ENCODE data around the gene LGSN.
"Not testable (repeated sequence)": the region's sequence is repeated elsewhere in the genome, so short reads cannot be mapped to it uniquely, and the experiment has no call there.

LGSN gene

GRCh38 chr6:63303476-63303875, 16.3 kb downstream of the LGSN start:
- DNase-seq, result no peak

GRCh38 chr6:63299667-63300066, 20.1 kb downstream of the LGSN start:
- DNase-seq, result no peak

DNA sequence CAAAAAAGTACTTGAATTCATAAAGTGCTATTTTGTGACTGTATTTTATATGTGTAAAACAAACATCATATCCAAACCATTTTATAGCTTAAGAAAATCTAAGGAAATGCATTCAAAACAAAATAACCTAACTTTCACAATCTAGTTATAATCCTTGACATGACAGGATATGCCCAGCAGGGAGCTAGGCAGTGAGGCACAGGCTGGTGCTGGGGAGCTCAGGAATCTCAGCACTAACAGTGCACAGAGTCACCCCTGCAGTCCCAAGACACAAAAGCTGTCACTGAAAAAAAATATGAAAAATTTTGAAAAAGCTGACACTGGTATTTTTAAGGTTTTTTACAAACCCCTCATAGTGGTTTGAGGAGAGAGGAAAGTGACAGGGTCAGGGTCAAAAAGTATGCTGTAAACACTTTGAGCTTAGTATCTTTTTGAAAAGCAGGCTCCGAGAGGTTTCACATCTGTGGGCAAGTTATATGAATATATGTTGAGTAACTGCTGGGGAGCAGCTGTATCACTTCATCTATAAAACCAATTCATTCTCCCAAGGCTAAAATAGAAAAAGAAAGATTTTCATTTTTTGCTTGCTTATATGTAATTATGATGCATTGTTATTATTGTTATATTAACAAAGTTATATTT, 24.1 kb downstream of the LGSN start:
- no peak for DNase-seq

DNA sequence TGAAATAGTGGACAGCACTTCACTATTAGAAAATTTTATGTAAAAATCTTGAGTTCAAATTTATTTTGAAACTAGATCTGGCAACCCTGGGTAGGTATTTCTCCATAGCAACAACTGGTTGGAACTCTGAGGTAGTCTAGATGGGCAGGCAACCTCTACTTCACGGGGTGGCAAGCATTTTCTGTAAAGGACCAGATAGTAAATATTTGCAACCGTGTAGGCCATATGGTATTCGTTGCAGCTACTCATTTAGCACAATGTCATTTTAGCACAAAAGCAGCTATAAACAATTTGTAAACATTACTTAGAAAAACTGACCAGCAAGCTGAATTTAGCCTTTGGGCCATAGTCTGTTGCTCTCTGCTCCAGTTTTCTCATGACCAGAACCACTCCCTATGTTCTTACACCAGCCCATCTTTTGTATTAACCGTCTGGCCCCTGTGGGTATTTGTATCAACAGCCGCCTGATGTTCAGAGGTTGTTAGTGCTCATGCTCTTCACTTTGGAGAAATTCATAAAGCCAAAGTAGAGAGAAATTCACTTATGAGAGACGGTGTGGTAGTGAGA, 29.2 kb downstream of the LGSN start:
- no peak for DNase-seq

- DNase-seq, result no peak
Measured at GRCh38 chr6:63289269-63289872, 30.4 kb downstream of the LGSN start.

DNA sequence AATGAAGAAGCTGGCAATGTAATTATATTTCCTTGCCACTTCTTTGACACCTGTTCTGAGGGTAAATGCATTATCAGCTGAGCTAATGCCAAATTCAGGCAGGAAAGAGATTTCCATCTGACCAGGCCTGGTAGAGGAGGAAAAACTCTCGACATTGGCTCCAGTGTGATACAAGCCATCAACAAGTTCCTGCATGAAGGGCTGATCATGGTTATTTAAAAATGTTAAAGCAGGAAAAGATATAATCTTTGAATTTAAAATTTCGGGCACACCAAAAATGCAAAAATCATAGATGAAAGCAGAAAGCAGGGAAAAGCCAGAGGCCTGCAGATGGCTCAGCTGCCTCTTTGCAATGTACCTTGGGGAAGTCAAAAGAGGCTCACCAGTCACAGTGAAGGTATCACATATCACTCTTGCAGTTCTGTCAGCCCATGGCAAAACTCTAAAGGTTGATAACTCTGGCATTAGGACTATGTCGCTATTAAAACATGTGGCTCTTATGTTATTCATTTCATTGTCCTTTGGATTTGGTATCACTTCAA, 39.1 kb downstream of the LGSN start:
- DNase-seq, result no peak

DNA sequence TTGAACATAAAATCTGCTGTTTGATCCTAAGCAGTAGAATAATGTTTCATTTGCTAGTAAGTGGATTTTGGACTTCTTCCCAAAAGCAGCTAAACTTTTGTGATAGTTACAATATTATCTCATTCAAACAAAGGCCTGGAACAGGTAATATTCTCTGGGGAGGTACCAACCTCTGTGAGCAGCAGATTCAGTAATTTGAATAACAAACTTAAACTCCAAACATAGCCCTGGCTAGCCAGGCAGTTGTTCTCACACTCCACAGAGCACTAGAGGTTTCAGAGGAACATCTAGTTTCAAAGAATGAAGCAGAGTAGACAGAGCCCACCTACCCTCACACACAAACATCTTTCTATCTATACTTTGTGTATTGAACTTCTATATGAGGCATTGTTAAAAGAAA, 40.9 kb downstream of the LGSN start:
- no peak for DNase-seq

DNA sequence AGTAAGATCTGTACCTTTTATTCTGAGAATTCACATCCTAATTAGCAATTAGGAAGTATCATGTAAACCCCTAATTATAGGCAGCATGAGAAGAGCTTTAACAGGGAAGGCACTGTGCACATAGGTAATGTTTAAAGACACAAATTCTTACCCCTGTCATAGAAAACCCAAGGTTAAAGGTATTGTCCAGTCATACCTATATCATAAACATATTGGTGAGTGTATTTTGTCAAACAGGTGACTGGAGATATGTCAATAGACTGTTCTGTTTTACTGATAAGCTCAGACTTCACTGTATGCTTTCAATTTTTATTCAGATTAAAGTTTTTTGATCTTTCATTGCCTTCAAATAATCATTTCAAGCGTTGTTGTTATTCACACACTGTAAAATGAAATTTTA, 43.8 kb downstream of the LGSN start:
- no peak for DNase-seq

- not testable (repeated sequence) for DNase-seq
Measured at GRCh38 chr6:63274795-63275430, 44.9 kb downstream of the LGSN start.

DNA sequence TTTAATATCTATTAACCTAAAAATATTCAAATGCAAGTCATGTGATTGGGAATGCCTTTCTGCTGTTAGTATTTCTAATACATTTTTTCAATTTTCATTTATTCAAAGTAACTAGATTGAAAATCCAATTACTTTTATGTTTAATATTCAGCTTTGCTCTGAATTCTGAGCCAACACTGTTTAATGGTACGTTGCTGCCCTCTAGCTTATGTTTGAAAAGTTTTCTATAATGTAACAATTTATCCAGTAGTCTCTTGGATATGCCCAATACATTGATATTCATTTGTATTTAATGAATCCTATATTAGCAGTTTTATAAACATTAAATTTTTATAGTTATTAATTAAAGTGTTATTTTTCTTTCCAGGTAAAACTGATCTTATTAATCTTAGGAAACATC, 47.4 kb downstream of the LGSN start:
- no peak for DNase-seq

GRCh38 chr6:63269470-63269869, 50.3 kb downstream of the LGSN start:
- no peak for DNase-seq

DNA sequence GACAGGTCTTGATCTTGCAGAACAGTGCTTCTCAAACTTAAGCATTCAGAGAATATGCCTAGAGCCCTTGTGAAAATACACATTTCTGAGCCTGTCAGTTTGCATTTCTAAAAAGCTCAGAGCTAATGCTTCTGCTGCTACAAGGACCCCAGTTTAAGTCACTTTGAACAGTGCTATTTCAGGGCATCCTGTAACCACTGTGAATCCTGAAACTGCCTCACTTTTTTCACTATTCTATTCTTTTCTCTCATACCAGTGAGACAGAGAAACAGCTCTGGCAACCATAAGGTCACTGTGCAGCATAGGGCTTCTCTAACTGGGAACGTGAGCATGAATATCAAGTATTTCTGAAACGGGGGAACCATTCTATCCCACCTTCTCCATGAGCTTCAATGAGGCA, 51.2 kb downstream of the LGSN start:
- no peak for DNase-seq

GRCh38 chr6:63267828-63268227, 52.0 kb downstream of the LGSN start:
- DNase-seq, result no peak

DNA sequence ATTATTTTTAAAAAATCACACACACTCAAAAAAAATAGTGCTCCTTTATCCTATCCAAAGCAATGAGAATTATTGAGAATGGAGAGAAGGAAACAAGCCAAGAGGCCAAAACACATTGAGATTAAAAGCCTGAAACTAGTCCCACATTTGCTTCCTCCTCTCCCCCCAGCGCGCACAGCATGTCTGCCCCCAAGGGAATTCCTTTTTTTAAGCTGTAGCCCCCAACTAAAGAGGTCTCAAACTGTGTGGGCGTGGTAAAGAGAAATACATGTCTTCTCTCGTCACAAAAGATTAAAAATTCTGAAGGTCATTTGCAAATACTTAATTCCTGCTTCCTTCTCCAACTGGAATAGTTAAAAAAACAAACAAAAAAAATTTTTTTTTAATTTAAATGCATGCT, 52.7 kb downstream of the LGSN start:
- DNase-seq, result no peak

DNA sequence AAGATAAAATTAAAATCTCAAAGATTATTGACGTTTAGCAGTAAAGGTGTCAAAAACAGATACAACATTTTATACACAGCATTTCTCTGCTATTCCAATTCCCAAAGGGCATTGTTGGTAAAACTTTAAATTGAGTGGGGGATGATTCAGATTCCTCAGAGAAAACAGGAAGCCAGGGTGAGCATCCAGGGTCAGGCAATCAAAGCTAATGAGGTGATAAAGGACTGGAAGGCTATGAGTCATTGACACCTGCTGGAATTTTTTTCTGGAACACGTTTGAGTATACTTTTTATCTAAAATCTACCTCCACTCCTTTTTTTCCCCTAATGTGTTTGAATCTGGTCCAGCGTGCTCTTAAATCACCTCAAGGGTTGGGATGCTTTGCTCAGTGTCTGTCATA, 56.3 kb downstream of the LGSN start:
- DNase-seq, result no peak

DNA sequence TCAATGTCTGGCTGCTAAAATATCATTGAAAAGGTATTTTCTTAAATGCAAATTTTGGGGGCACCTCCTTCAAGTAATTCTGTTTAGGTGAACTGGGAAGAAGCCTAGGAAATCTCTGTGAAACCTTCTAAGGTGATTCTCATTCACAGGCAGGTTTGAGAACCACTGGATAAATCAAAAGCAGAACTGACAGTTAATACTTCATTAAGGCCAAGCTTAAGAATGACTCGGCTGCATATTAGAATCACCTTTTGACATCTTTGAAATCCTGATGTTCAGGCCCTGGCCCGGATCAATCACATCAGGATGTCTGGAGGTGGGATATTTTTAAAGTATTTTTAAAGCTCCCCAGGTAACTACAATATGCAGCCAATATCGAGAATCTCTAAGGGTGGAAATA, 58.0 kb downstream of the LGSN start:
- DNase-seq, result no peak

GRCh38 chr6:63259153-63259552, 60.6 kb downstream of the LGSN start:
- no peak for DNase-seq

DNA sequence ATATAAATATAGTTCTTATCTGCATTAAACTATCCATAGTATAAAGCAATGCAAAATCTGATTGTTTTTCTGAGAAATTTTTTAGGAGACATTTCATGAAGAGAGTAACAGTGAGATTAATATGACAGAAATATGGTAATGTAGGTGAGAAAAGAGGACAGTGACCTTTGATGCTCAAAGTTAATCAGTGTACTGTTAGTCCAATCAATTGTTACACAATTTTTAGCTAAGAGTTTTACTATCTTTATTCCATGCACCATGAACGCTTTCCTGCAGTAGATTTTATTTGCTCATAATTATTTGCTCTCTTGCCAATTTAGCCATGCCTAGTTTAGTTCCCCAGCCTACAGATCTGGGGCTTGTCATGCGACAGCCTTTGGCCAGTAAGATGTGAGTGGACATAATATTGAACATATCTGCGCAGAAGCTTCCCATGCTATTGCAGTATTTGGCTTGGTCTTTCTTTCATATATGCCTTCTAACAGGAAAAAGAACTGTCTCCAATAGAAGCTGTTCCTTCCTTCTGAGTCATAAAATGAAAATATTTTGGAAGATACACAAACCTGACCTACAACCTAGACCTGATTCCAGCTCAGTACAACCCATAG, 69.8 kb downstream of the LGSN start:
- no peak for DNase-seq

GRCh38 chr6:63246581-63246980, 73.2 kb downstream of the LGSN start:
- no peak for DNase-seq

GRCh38 chr6:63245909-63246308, 73.9 kb downstream of the LGSN start:
- no peak for DNase-seq

DNA sequence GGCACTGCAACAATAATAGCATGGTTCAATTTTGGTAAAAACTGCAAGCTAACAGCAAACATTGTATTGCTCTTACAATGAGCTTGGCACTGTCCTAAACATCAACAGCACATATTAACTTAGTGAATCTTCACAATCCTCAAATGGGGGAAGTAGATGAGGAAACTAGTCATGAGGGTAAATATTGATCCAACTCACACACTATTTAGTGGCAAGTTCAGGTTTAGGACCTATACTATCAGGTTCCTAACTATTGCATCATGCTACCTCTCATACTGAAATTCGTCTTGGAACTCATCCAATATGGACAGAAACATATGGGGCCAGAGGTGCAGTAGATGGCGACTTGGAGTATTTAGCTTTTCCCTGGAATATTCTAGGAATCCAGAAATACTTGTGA, 74.4 kb downstream of the LGSN start:
- no peak for DNase-seq

DNA sequence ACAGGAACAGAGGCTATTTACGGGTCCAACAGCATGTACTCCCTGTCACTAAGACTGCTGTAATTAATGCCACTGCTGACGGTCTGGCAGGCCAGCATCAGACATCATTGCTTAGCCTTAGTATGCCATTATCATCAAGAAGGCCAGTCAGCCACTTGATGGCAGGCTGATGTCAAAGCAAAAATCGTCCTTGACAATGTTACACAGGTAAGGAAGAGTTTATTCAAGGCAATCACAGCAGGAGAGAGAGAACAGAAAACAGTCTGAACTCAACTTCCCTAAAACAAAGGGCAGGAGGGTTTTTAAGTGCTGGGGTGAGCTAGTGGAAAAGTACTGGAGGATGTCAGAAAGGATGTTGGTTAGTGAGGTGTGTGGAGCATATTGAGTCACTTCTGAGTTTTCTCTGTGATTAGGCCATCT, 83.4 kb downstream of the LGSN start:
- DNase-seq, result no peak

- DNase-seq, result not testable (repeated sequence)
Measured at GRCh38 chr6:63230511-63230910, 89.3 kb downstream of the LGSN start.

DNA sequence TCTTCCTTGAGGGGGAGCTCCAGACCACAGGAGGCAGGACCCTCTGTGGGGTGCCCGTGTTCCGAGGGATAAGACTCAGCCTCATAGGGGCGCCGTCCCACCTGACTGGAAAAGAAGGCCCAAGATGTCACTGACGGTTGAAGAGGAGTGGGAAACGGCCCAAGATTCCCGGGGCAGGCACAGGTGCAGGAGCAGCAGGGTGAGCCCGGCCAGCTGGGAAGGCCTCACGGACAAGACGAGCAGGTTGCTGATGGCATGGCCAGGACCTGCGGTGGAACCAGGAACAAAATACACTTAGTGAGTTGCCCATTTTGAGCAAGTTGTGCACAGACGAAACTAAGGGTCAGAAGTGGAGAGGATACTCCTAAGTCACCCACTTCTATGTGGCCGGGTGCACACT, 89.8 kb downstream of the LGSN start:
- not testable (repeated sequence) for DNase-seq
